OCI-LY1 (cell line): Measurements from ENCODE around the gene QSER1.

Source experiments
- CTCF ChIP-seq: fragments of 200-600 bp; sonication (generic), shearing (Covaris generic); IDR thresholded peaks from 2 replicates; pipeline ENCODE4 v1.5.1; 2017; ENCODE audit warnings: mild to moderate bottlenecking, antibody characterized with exemption, low read length, moderate library complexity, mixed read lengths
- EZH2 ChIP-seq: fragments of 200-600 bp; sonication (generic), shearing (Covaris generic); IDR thresholded peaks from 2 replicates; pipeline ENCODE4 v1.8.0; 2017; ENCODE audit warnings: borderline replicate concordance, mixed run types, mild to moderate bottlenecking, antibody characterized with exemption, low read length, moderate library complexity, mixed read lengths

GRCh38 chr11:32972781-32973180, 80.2 kb downstream of the QSER1 start:
- no peak for TF ChIP-seq EZH2
- no peak for TF ChIP-seq CTCF
